Ascending aorta (tissue), 2 donors: ENCODE data around the gene GJC3. TPM values are rescaled to one million over a fixed set of nuclear protein-coding genes. Genes with fewer than 3 reads are reported as not detected.
"Not testable (repeated sequence)": the region's sequence is repeated elsewhere in the genome, so short reads cannot be mapped to it uniquely, and the experiment has no call there.

Experiments used
- DNase-seq, 2 donors: peaks; one replicate each; pipeline ENCODE4 v3.0.0-alpha.2; 2019; ENCODE audit warnings: low spot score in 2 of 2
- H3K27ac ChIP-seq, 2 donors: fragments of 200-600 bp; sonication (generic); one replicate each; pipeline ENCODE4 v1.5.1; 2016 to 2017; ENCODE audit warnings: mild to moderate bottlenecking in 1 of 2
- H3K27me3 ChIP-seq: fragments of 200-600 bp; sonication (generic); one replicate; pipeline ENCODE4 v1.5.1; 2017
- H3K36me3 ChIP-seq, 2 donors: fragments of 200-600 bp; sonication (generic); one replicate each; pipeline ENCODE4 v1.5.1; 2016
- H3K4me1 ChIP-seq, 2 donors: fragments of 200-600 bp; sonication (generic); one replicate each; pipeline ENCODE4 v1.5.1; 2016 to 2017; ENCODE audit warnings: mild to moderate bottlenecking in 1 of 2
- H3K4me3 ChIP-seq, 2 donors: fragments of 200-600 bp; sonication (generic); one replicate each; pipeline ENCODE4 v1.5.1; 2016 to 2017; ENCODE audit warnings: mild to moderate bottlenecking in 1 of 2
- H3K9me3 ChIP-seq, 2 donors: fragments of 200-600 bp; sonication (generic); one replicate each; pipeline ENCODE4 v1.5.1; 2016
- intact Hi-C: fragments of 100-400 bp; cut with DNase I; formaldehyde crosslinking; loops from one replicate; pipeline ENCODE4 v1.15.1; 2023
- total RNA-seq: library from RNA; depleted of rRNA; stranded (reverse); fragments of >200 nt; gene quantifications from one replicate; pipeline ENCODE4 v1.1.0, GENCODE V29; 2016
- TF ChIP-seq, protein P1 (sequence below), 3 experiments: fragments of 200-600 bp in 2 of 3; fragments of 450-650 bp in 1 of 3; sonication (generic) in 2 of 3; IDR thresholded peaks; one replicate each; pipeline ENCODE4 v1.5.1; 2016 to 2019; ENCODE audit warnings: antibody characterized with exemption in 3 of 3, mild to moderate bottlenecking in 1 of 3, moderate library complexity in 1 of 3

Gene GJC3
- total RNA-seq, 1 donor from 2014 or later = not detected

- Histone ChIP-seq H3K4me3 (no peak overlapping the region), H3K27ac (no peak overlapping the region), H3K36me3 (no peaks in the 10 kb centered on the region), H3K9me3 (no peaks in the 10 kb centered on the region), H3K4me1 (no peaks in the 10 kb centered on the region), H3K27me3 (no peaks in the 10 kb centered on the region)
- no peak for DNase-seq
- intact Hi-C loops = no loop called here
- TF ChIP-seq, protein P1, sequence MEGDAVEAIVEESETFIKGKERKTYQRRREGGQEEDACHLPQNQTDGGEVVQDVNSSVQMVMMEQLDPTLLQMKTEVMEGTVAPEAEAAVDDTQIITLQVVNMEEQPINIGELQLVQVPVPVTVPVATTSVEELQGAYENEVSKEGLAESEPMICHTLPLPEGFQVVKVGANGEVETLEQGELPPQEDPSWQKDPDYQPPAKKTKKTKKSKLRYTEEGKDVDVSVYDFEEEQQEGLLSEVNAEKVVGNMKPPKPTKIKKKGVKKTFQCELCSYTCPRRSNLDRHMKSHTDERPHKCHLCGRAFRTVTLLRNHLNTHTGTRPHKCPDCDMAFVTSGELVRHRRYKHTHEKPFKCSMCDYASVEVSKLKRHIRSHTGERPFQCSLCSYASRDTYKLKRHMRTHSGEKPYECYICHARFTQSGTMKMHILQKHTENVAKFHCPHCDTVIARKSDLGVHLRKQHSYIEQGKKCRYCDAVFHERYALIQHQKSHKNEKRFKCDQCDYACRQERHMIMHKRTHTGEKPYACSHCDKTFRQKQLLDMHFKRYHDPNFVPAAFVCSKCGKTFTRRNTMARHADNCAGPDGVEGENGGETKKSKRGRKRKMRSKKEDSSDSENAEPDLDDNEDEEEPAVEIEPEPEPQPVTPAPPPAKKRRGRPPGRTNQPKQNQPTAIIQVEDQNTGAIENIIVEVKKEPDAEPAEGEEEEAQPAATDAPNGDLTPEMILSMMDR (IDR thresholded peaks at IDR 0.05) = no peak
Observed at GRCh38 chr7:99969298-99969697, 39.9 kb upstream of the GJC3 start.

- Histone ChIP-seq H3K36me3 (no peaks in the 10 kb centered on the region), H3K27ac (no peak overlapping the region), H3K27me3 (no peaks in the 10 kb centered on the region), H3K4me1 (no peaks in the 10 kb centered on the region), H3K9me3 (no peaks in the 10 kb centered on the region), H3K4me3 (no peak overlapping the region)
- TF ChIP-seq, protein P1 (IDR thresholded peaks at IDR 0.05) = no peak
- DNase-seq = no peak
- intact Hi-C loops = no loop called here
Observed at GRCh38 chr7:99958564-99959227, 29.3 kb upstream of the GJC3 start.

GRCh38 chr7:99955247-99955646 is 25.8 kb upstream of the GJC3 start:
- no peaks in the 10 kb centered on the region for H3K4me1 ChIP-seq
- H3K27ac ChIP-seq = no peak overlapping the region
- H3K4me3 ChIP-seq = no peak overlapping the region
- no peaks in the 10 kb centered on the region for H3K36me3 ChIP-seq
- intact Hi-C loops = no loop called here
- TF ChIP-seq, protein P1 (IDR thresholded peaks at IDR 0.05) = no peak
- no peaks in the 10 kb centered on the region for H3K9me3 ChIP-seq
- no peaks in the 10 kb centered on the region for H3K27me3 ChIP-seq
- DNase-seq = no peak

DNA sequence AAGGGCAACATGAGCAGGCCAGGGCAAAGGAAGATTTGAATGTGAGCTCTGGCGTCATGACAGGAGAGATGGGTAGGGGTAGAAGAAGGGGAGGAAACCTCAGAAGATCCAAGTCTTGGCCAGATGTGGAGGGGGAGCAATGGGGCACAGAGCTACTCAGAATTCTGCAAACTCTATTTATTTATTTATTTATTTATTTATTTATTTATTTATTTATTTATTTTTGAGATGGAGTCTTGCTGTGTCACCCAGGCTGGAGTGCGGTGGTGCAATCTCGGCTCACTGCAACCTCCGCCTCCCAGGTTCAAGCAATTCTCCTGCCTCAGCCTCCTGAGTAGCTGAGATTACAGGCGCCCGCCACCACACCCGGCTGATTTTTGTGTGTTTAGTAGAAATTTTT is 25.2 kb upstream of the GJC3 start:
- DNase-seq, H3K27ac ChIP-seq, H3K27me3 ChIP-seq, H3K4me1 ChIP-seq, intact Hi-C loops, H3K9me3 ChIP-seq, H3K4me3 ChIP-seq, H3K36me3 ChIP-seq: not testable (repeated sequence)

- Histone ChIP-seq H3K36me3 (no peaks in the 10 kb centered on the region), H3K27me3 (no peaks in the 10 kb centered on the region), H3K4me3 (no peak overlapping the region), H3K4me1 (no peaks in the 10 kb centered on the region), H3K9me3 (no peaks in the 10 kb centered on the region), H3K27ac (no peak overlapping the region)
- TF ChIP-seq, protein P1 (IDR thresholded peaks at IDR 0.05) = no peak
- peak in 1 of 2 donors; percentile 75 for DNase-seq
- intact Hi-C loops = no loop called here
Observed at GRCh38 chr7:99953649-99954048, 24.2 kb upstream of the GJC3 start.

DNA sequence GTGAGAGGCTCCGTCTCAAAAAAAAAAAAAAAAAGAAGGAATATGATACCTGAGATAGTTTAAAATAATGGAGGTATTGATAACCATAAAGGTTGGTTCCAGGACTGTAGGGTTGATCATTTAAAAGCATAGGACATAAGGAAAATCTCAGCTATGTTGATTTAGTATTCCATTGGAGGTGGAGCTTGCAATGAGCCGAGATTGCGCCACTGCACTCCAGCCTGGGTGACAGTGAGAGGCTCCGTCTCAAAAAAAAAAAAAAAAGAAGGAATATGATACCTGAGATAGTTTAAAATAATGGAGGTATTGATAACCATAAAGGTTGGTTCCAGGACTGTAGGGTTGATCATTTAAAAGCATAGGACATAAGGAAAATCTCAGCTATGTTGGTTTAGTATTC is 23.2 kb upstream of the GJC3 start:
- H3K36me3 ChIP-seq, H3K27ac ChIP-seq, intact Hi-C loops, H3K4me1 ChIP-seq, H3K27me3 ChIP-seq, H3K9me3 ChIP-seq, H3K4me3 ChIP-seq, DNase-seq: not testable (repeated sequence)

DNA sequence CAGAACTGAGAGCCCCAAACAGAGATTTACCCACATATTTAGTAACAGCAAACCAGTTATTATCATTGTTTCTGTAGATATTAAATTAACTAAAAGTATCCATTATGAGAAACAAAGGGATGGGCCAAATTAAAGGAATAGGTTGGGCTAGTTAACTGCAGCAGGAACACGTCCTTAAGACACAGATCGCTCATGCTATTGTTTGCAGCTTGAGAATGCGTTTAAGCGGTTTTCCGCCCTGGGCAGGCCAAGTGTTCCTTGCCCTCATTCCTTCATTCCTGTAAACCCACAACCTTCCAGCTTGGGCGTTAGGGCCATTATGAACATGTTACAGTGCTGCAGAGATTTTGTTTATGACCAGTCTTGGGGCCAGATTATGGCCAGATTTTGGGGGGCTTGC is 21.4 kb upstream of the GJC3 start:
- intact Hi-C loops, H3K4me1 ChIP-seq, H3K27me3 ChIP-seq, H3K9me3 ChIP-seq, H3K27ac ChIP-seq, H3K36me3 ChIP-seq, H3K4me3 ChIP-seq: not testable (repeated sequence)
- peak in 1 of 2 donors; percentile 5 for DNase-seq
